Hepatocyte (in vitro differentiated cells): Measurements from ENCODE around the gene GIPC2. TPM values are rescaled to one million over a fixed set of nuclear protein-coding genes. Genes with fewer than 3 reads are reported as not detected.

Source experiments
- DNase-seq: peaks from one replicate; pipeline ENCODE4 v3.0.0-alpha.2; 2016; ENCODE audit warnings: low spot score
- H2AFZ ChIP-seq: fragments of 200-600 bp; sonication (generic); 2 replicates; pipeline ENCODE4 v1.6.0; 2016; ENCODE audit warnings: antibody characterized with exemption, mild to moderate bottlenecking
- H3K27ac ChIP-seq: fragments of 200-600 bp; sonication (generic); 2 replicates; pipeline ENCODE4 v1.5.1; 2016; ENCODE audit warnings: mild to moderate bottlenecking
- H3K27me3 ChIP-seq: fragments of 200-600 bp; sonication (generic); 2 replicates; pipeline ENCODE4 v1.6.1; 2016
- H3K36me3 ChIP-seq: fragments of 200-600 bp; sonication (generic); replicated peaks from 2 replicates; pipeline ENCODE4 v1.5.1; 2016; ENCODE audit warnings: low read depth; ENCODE audit not compliant: insufficient read depth
- H3K4me1 ChIP-seq: fragments of 200-600 bp; sonication (generic); 2 replicates; pipeline ENCODE4 v1.5.1; 2016; ENCODE audit warnings: mild to moderate bottlenecking, moderate library complexity; ENCODE audit not compliant: insufficient read depth
- H3K4me2 ChIP-seq: fragments of 200-600 bp; sonication (generic); 2 replicates; pipeline ENCODE4 v1.6.0; 2016
- H3K4me3 ChIP-seq: fragments of 200-600 bp; sonication (generic); 2 replicates; pipeline ENCODE4 v1.5.1; 2016; ENCODE audit warnings: mild to moderate bottlenecking
- H3K79me2 ChIP-seq: fragments of 200-600 bp; sonication (generic); 2 replicates; pipeline ENCODE4 v1.6.0; 2017; ENCODE audit warnings: mild to moderate bottlenecking
- H3K9me2 ChIP-seq: fragments of 200-600 bp; sonication (generic); replicated peaks from 2 replicates; pipeline ENCODE4 v1.6.0; 2017; ENCODE audit warnings: mild to moderate bottlenecking; ENCODE audit not compliant: insufficient read depth
- H3K9me3 ChIP-seq: fragments of 200-600 bp; sonication (generic); 2 replicates; pipeline ENCODE4 v1.5.1; 2016; ENCODE audit warnings: low read depth, mild to moderate bottlenecking
- H4K20me1 ChIP-seq: fragments of 200-600 bp; sonication (generic); 2 replicates; pipeline ENCODE4 v1.6.0; 2016; ENCODE audit warnings: mild to moderate bottlenecking; ENCODE audit not compliant: insufficient read depth, poor library complexity, severe bottlenecking
- EZH2 ChIP-seq: fragments of 200-600 bp; sonication (generic); IDR thresholded peaks from 2 replicates; pipeline ENCODE4 v1.6.1; 2016; ENCODE audit warnings: antibody characterized with exemption, mild to moderate bottlenecking, borderline replicate concordance
- EZH2phosphoT487 ChIP-seq: fragments of 200-600 bp; sonication (generic); IDR thresholded peaks from one replicate; pipeline ENCODE4 v1.6.1; 2018; ENCODE audit warnings: antibody characterized with exemption, mild to moderate bottlenecking, low read depth, moderate library complexity; ENCODE audit not compliant: unreplicated experiment, severe bottlenecking
- WGBS: methylation state at CpG from one replicate; pipeline ENCODE4 v1.1.6; 2016; ENCODE audit warnings: low lambda C conversion rate; ENCODE audit errors: missing lambda C conversion rate; 5-methylcytosine and 5-hydroxymethylcytosine counted together
- polyA plus RNA-seq: library from polyadenylated mRNA; unstranded; fragments of >200 nt; fragmentation: Nextera tagmentation; extraction: Ambion mirVana; gene quantifications from 2 replicates; pipeline ENCODE4 v1.2.1, GENCODE V29; 2016
- total RNA-seq: library from RNA; depleted of rRNA; stranded (reverse); fragments of >200 nt; gene quantifications from 2 replicates; pipeline ENCODE4 v1.2.3, GENCODE V29; 2014
- TF ChIP-seq, protein P1 (sequence below): fragments of 200-600 bp; sonication (generic); IDR thresholded peaks from 2 replicates; pipeline ENCODE4 v1.5.1; 2016; ENCODE audit warnings: antibody characterized with exemption, mild to moderate bottlenecking; ENCODE audit not compliant: poor library complexity

GIPC2 gene
- total and polyA plus RNA-seq, 2 experiments from 2014 or later: 16.9 to 24.0 TPM

- H4K20me1 ChIP-seq: peaks cover 10% of the 10 kb centered on the region
- WGBS: 10% methylated on average over 8 of the region's 8 CpGs
- TF ChIP-seq, protein P1, sequence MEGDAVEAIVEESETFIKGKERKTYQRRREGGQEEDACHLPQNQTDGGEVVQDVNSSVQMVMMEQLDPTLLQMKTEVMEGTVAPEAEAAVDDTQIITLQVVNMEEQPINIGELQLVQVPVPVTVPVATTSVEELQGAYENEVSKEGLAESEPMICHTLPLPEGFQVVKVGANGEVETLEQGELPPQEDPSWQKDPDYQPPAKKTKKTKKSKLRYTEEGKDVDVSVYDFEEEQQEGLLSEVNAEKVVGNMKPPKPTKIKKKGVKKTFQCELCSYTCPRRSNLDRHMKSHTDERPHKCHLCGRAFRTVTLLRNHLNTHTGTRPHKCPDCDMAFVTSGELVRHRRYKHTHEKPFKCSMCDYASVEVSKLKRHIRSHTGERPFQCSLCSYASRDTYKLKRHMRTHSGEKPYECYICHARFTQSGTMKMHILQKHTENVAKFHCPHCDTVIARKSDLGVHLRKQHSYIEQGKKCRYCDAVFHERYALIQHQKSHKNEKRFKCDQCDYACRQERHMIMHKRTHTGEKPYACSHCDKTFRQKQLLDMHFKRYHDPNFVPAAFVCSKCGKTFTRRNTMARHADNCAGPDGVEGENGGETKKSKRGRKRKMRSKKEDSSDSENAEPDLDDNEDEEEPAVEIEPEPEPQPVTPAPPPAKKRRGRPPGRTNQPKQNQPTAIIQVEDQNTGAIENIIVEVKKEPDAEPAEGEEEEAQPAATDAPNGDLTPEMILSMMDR: no peak
- TF ChIP-seq EZH2phosphoT487 (no peak), EZH2 (no peak)
- DNase-seq: peak; percentile 64
- H3K27me3 ChIP-seq: no peaks in the 10 kb centered on the region
- no peaks in the 10 kb centered on the region for H3K36me3 ChIP-seq
- peak overlapping the region; percentile 89 for H3K27ac ChIP-seq
- H3K4me2 ChIP-seq: peak overlapping the region; percentile 70
- H3K79me2 ChIP-seq: peaks cover 34% of the 10 kb centered on the region
- no peaks in the 10 kb centered on the region for H3K4me1 ChIP-seq
- H3K9me3 ChIP-seq: no peaks in the 10 kb centered on the region
- H3K4me3 ChIP-seq: peak overlapping the region; percentile 27
- no peaks in the 10 kb centered on the region for H3K9me2 ChIP-seq
- H2AFZ ChIP-seq: peak overlapping the region; percentile 42
These were observed 41.7 kb upstream of the GIPC2 start for GRCh38 chr1:78003882-78004718.

DNA sequence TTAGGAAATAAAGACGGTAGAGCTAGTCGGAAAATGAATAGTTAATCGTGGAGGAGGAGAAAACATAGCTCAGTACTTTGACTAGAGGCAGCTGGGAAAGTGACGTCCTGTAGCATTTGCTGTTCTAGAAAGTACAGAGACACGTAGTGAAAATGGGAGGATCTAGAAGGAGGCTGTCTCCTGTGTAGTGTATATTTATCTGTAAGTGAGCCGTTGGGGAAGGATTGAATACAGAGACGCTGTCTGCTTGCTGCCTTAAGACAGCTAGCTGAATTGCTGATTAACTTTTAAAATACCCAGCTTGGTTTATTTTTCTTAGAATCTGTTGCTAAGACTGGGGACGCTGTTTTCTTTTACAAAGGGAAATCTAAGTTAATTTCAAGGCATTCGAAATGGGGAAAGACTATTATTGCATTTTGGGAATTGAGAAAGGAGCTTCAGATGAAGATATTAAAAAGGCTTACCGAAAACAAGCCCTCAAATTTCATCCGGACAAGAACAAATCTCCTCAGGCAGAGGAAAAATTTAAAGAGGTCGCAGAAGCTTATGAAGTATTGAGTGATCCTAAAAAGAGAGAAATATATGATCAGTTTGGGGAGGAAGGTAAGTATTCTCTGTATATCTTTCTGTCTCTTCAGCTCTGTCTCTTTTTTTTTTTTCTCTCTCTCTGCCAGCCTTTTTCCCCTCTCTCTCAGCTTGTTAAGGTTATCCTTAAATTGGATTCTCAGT is 40.9 kb upstream of the GIPC2 start, which contains the start of gene DNAJB4:
DNAJB4 (plus strand) TSS at position 221 of the 729 bp plus-strand sequence; CDS start at position 393, 172 bp downstream.
- H2AFZ ChIP-seq: peak within 1 kb of the TSS; percentile 42
- DNase-seq: peak; percentile 93

GRCh38 chr1:78005448-78005722 is 40.4 kb upstream of the GIPC2 start:
- DNase-seq: no peak
- Histone ChIP-seq H3K9me2 (no peaks in the 10 kb centered on the region), H3K27me3 (no peaks in the 10 kb centered on the region), H4K20me1 (peaks cover 13% of the 10 kb centered on the region), H3K9me3 (no peaks in the 10 kb centered on the region), H3K27ac (peak overlapping the region; percentile 86), H3K4me2 (peak overlapping the region; percentile 70), H3K4me3 (peak overlapping the region; percentile 34), H3K79me2 (peaks cover 44% of the 10 kb centered on the region), H3K4me1 (no peaks in the 10 kb centered on the region), H3K36me3 (no peaks in the 10 kb centered on the region), H2AFZ (peak overlapping the region; percentile 4)
- WGBS: 29% methylated on average over 1 of the region's 1 CpG
- TF ChIP-seq, protein P1: no peak
- TF ChIP-seq EZH2 (no peak), EZH2phosphoT487 (no peak)

More for the DNA sequence above, 40.9 kb upstream of the GIPC2 start, which contains the start of gene DNAJB4:
- Histone ChIP-seq H4K20me1 (peaks cover 13% of the 10 kb centered on the region), H3K4me3 (peak within 1 kb of the TSS; percentile 34), H3K27ac (peak within 1 kb of the TSS; percentile 89), H3K36me3 (no peaks in the 10 kb centered on the region), H3K4me2 (peak within 1 kb of the TSS; percentile 70), H3K9me2 (no peaks in the 10 kb centered on the region), H3K79me2 (peaks cover 42% of the 10 kb centered on the region), H3K4me1 (no peaks in the 10 kb centered on the region), H3K9me3 (no peaks in the 10 kb centered on the region), H3K27me3 (no peaks in the 10 kb centered on the region)
- 6% methylated on average over 12 of the region's 12 CpGs for WGBS
- TF ChIP-seq EZH2 (no peak), EZH2phosphoT487 (no peak)
- TF ChIP-seq, protein P1: no peak
